Activated CD4-positive, CD25-positive, alpha-beta regulatory T cell treated with anti-CD3 and anti-CD28 coated beads, Interleukin-2, amount 50 U/mL, for 24 hours (primary cell): ENCODE measurements around the gene EGR1.

Experiments
- ATAC-seq, 2 donors: fragments of 150-1000 bp; cut with Tn5 transposase; one replicate each; pipeline ENCODE4 v1.10.0; 2021; ENCODE audit warnings: mild to moderate bottlenecking in 1 of 2, moderate library complexity in 1 of 2

Gene EGR1

GRCh38 chr5:138508958-138509357, 43.7 kb downstream of the EGR1 start:
- ATAC-seq: no peak

GRCh38 chr5:138514021-138514420, 48.7 kb downstream of the EGR1 start:
- ATAC-seq: no peak

- ATAC-seq: no peak
Measured at GRCh38 chr5:138515556-138516245, 50.4 kb downstream of the EGR1 start.

- no peak for ATAC-seq
Measured at GRCh38 chr5:138517437-138517836, 52.2 kb downstream of the EGR1 start.
